ENCODE results near the gene CEL. TPM values are rescaled to one million over a fixed set of nuclear protein-coding genes. Genes with fewer than 3 reads are reported as not detected.
"Not testable (repeated sequence)": the region's sequence is repeated elsewhere in the genome, so short reads cannot be mapped to it uniquely, and the experiment has no call there.

The CEL gene
- total and polyA plus RNA-seq, 2 experiments from 2014 or later = 0.27 to 2.3 TPM

DNA sequence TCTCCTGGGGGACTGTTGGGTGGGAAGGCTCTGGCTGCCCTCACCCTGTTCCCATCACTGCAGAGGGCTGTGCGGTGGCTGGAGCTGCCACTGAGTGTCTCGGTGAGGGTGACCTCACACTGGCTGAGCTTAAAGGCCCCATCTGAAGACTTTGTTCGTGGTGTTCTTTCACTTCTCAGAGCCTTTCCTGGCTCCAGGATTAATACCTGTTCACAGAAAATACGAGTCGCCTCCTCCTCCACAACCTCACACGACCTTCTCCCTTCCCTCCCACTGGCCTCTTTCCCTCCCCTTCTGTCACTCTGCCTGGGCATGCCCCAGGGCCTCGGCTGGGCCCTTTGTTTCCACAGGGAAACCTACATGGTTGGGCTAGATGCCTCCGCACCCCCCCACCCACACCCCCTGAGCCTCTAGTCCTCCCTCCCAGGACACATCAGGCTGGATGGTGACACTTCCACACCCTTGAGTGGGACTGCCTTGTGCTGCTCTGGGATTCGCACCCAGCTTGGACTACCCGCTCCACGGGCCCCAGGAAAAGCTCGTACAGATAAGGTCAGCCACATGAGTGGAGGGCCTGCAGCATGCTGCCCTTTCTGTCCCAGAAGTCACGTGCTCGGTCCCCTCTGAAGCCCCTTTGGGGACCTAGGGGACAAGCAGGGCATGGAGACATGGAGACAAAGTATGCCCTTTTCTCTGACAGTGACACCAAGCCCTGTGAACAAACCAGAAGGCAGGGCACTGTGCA lies 590 bp upstream of the CEL start:
- not testable (repeated sequence) for H3K9me3 Mint-ChIP-seq; H3K4me3 ChIP-seq; H3K9me2 ChIP-seq (ENCODE audit: insufficient read depth); H3K4me3 Mint-ChIP-seq; H3K27me3 ChIP-seq (ENCODE audit: insufficient read depth); DNase-seq (ENCODE audit: low spot score); H3F3A ChIP-seq (replicated peaks; ENCODE audit: low read depth); H4K20me1 ChIP-seq (replicated peaks; ENCODE audit: insufficient read depth); H3K36me3 ChIP-seq (ENCODE audit: insufficient read depth); H3K27me3 Mint-ChIP-seq (ENCODE audit: insufficient read depth, low read depth, poor library complexity); H3K79me2 ChIP-seq (replicated peaks; ENCODE audit: insufficient read depth); H2AFZ ChIP-seq
- ATAC-seq = peak; percentile 42
- H3K27ac ChIP-seq (ENCODE audit: low read depth) = peak overlapping the region; percentile 50; the same call in 1 of the 2 replicates
- H3K4me1 Mint-ChIP-seq = peaks cover 30% of the 10 kb centered on the region
- peak overlapping the region; percentile 92 for H3K27ac Mint-ChIP-seq
- peaks cover 16% of the 10 kb centered on the region for H3K36me3 Mint-ChIP-seq (ENCODE audit: low read depth)
- peak overlapping the region; percentile 55; the same call in 1 of the 2 replicates for H3K4me2 ChIP-seq
- H3K4me1 ChIP-seq (ENCODE audit: insufficient read depth) = peaks cover 16% of the 10 kb centered on the region

DNA sequence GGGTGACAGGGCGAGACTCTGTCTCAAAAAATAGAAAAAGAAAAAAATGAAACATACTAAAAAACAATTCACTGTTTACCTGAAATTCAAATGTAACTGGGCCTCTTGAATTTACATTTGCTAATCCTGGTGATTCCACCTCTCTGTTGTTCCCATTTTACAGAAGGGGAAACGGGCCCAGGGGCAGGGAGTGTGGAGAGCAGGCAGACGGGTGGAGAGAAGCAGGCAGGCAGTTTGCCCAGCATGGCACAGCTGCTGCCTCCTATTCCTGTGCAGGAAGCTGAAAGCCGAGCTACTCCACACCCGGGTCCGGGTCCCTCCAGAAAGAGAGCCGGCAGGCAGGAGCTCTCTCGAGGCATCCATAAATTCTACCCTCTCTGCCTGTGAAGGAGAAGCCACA lies 788 bp downstream of the CEL start:
- H2AFZ ChIP-seq; ATAC-seq; H3F3A ChIP-seq (replicated peaks; ENCODE audit: low read depth); H3K36me3 Mint-ChIP-seq (ENCODE audit: low read depth); H3K27ac Mint-ChIP-seq; H4K20me1 ChIP-seq (replicated peaks; ENCODE audit: insufficient read depth); H3K27ac ChIP-seq (ENCODE audit: low read depth); H3K9me3 Mint-ChIP-seq; DNase-seq (ENCODE audit: low spot score); H3K27me3 Mint-ChIP-seq (ENCODE audit: insufficient read depth, low read depth, poor library complexity); H3K27me3 ChIP-seq (ENCODE audit: insufficient read depth); H3K4me3 Mint-ChIP-seq; H3K4me3 ChIP-seq; H3K4me2 ChIP-seq; H3K9me2 ChIP-seq (ENCODE audit: insufficient read depth); H3K36me3 ChIP-seq (ENCODE audit: insufficient read depth); H3K79me2 ChIP-seq (replicated peaks; ENCODE audit: insufficient read depth): not testable (repeated sequence)
- peaks cover 16% of the 10 kb centered on the region for H3K4me1 ChIP-seq (ENCODE audit: insufficient read depth)
- peaks cover 30% of the 10 kb centered on the region for H3K4me1 Mint-ChIP-seq

DNA sequence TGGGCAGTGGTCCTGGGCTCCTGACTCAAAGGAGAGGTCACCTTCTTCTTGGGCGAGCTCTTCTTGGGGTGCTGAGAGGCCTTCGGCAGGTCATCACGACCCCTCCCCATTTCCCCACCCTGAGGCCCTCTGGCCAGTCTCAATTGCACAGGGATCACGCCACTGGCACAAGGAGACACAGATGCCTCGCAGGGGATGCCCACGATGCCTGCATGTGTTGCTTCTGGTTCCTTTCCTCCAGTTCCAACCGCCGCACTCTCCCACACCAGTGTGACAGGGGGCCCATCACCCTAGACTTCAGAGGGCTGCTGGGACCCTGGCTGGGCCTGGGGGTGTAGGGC lies 1.3 kb downstream of the CEL start:
- H4K20me1 ChIP-seq (replicated peaks; ENCODE audit: insufficient read depth) = no peaks in the 10 kb centered on the region
- H3K4me1 Mint-ChIP-seq = peaks cover 30% of the 10 kb centered on the region
- no peaks in the 10 kb centered on the region for H3K9me3 Mint-ChIP-seq
- no peak overlapping the region for H2AFZ ChIP-seq
- H3K36me3 Mint-ChIP-seq (ENCODE audit: low read depth) = peaks cover 5% of the 10 kb centered on the region; the same call in 2 of the 3 replicates
- peaks cover 16% of the 10 kb centered on the region for H3K4me1 ChIP-seq (ENCODE audit: insufficient read depth)
- H3K4me3 Mint-ChIP-seq = no peak overlapping the region
- H3K4me2 ChIP-seq = no peak overlapping the region
- no peaks in the 10 kb centered on the region for H3K36me3 ChIP-seq (ENCODE audit: insufficient read depth)
- H3K27me3 ChIP-seq (ENCODE audit: insufficient read depth) = no peaks in the 10 kb centered on the region
- H3K27ac ChIP-seq (ENCODE audit: low read depth) = no peak overlapping the region
- H3K27ac Mint-ChIP-seq = no peak overlapping the region
- no peaks in the 10 kb centered on the region for H3K79me2 ChIP-seq (replicated peaks; ENCODE audit: insufficient read depth)
- peaks cover 8% of the 10 kb centered on the region for H3K27me3 Mint-ChIP-seq (ENCODE audit: insufficient read depth, low read depth, poor library complexity)
- ATAC-seq (no peak), DNase-seq (ENCODE audit: low spot score) (no peak)
- H3F3A ChIP-seq (replicated peaks; ENCODE audit: low read depth) = 0 out of 2 replicates have a peak, but pooled peaks cover 8% of the 10 kb centered on the region
- H3K4me3 ChIP-seq = no peak overlapping the region
- H3K9me2 ChIP-seq (ENCODE audit: insufficient read depth) = no peaks in the 10 kb centered on the region
- TF ChIP-seq POLR2AphosphoS5 (IDR thresholded peaks at IDR 0.05; ENCODE audit: low read depth) = no peak
- TF ChIP-seq JUNB (IDR thresholded peaks at IDR 0.05; ENCODE audit: unreplicated experiment) = no peak
- TF ChIP-seq NANOG (IDR thresholded peaks at IDR 0.05; ENCODE audit: borderline replicate concordance) = no peak
- no peak for TF ChIP-seq CREB1 (CRISPR knock-in tag; IDR thresholded peaks at IDR 0.05; ENCODE audit: low read depth)
- TF ChIP-seq, protein P1, sequence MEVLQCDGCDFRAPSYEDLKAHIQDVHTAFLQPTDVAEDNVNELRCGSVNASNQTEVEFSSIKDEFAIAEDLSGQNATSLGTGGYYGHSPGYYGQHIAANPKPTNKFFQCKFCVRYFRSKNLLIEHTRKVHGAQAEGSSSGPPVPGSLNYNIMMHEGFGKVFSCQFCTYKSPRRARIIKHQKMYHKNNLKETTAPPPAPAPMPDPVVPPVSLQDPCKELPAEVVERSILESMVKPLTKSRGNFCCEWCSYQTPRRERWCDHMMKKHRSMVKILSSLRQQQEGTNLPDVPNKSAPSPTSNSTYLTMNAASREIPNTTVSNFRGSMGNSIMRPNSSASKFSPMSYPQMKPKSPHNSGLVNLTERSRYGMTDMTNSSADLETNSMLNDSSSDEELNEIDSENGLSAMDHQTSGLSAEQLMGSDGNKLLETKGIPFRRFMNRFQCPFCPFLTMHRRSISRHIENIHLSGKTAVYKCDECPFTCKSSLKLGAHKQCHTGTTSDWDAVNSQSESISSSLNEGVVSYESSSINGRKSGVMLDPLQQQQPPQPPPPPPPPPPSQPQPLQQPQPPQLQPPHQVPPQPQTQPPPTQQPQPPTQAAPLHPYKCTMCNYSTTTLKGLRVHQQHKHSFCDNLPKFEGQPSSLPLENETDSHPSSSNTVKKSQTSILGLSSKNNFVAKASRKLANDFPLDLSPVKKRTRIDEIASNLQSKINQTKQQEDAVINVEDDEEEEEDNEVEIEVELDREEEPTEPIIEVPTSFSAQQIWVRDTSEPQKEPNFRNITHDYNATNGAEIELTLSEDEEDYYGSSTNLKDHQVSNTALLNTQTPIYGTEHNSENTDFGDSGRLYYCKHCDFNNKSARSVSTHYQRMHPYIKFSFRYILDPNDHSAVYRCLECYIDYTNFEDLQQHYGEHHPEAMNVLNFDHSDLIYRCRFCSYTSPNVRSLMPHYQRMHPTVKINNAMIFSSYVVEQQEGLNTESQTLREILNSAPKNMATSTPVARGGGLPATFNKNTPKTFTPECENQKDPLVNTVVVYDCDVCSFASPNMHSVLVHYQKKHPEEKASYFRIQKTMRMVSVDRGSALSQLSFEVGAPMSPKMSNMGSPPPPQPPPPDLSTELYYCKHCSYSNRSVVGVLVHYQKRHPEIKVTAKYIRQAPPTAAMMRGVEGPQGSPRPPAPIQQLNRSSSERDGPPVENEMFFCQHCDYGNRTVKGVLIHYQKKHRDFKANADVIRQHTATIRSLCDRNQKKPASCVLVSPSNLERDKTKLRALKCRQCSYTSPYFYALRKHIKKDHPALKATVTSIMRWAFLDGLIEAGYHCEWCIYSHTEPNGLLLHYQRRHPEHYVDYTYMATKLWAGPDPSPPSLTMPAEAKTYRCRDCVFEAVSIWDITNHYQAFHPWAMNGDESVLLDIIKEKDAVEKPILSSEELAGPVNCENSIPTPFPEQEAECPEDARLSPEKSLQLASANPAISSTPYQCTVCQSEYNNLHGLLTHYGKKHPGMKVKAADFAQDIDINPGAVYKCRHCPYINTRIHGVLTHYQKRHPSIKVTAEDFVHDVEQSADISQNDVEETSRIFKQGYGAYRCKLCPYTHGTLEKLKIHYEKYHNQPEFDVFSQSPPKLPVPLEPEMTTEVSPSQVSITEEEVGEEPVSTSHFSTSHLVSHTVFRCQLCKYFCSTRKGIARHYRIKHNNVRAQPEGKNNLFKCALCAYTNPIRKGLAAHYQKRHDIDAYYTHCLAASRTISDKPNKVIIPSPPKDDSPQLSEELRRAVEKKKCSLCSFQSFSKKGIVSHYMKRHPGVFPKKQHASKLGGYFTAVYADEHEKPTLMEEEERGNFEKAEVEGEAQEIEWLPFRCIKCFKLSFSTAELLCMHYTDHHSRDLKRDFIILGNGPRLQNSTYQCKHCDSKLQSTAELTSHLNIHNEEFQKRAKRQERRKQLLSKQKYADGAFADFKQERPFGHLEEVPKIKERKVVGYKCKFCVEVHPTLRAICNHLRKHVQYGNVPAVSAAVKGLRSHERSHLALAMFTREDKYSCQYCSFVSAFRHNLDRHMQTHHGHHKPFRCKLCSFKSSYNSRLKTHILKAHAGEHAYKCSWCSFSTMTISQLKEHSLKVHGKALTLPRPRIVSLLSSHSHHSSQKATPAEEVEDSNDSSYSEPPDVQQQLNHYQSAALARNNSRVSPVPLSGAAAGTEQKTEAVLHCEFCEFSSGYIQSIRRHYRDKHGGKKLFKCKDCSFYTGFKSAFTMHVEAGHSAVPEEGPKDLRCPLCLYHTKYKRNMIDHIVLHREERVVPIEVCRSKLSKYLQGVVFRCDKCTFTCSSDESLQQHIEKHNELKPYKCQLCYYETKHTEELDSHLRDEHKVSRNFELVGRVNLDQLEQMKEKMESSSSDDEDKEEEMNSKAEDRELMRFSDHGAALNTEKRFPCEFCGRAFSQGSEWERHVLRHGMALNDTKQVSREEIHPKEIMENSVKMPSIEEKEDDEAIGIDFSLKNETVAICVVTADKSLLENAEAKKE (CRISPR knock-in tag; IDR thresholded peaks at IDR 0.05) = no peak
- TF ChIP-seq EZH2phosphoT487 (IDR thresholded peaks at IDR 0.05; ENCODE audit: unreplicated experiment) = no peak
- TF ChIP-seq STAT1 (IDR thresholded peaks at IDR 0.05; ENCODE audit: unreplicated experiment) = no peak
- TF ChIP-seq, protein P2, sequence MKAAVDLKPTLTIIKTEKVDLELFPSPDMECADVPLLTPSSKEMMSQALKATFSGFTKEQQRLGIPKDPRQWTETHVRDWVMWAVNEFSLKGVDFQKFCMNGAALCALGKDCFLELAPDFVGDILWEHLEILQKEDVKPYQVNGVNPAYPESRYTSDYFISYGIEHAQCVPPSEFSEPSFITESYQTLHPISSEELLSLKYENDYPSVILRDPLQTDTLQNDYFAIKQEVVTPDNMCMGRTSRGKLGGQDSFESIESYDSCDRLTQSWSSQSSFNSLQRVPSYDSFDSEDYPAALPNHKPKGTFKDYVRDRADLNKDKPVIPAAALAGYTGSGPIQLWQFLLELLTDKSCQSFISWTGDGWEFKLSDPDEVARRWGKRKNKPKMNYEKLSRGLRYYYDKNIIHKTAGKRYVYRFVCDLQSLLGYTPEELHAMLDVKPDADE (IDR thresholded peaks at IDR 0.05) = no peak
